HEK293T (cell line): ENCODE results near the gene CLTRN.

Experiments used
- CTCF ChIA-PET: fragments of 350-600 bp; formaldehyde crosslinking; extraction: SDS; loops from one replicate; lab custom pipeline; 2021; ENCODE audit warnings: antibody characterized with exemption, inconsistent platforms; lab: Yijun Ruan, JAX
- POLR2A ChIA-PET: fragments of 350-600 bp; formaldehyde crosslinking; extraction: SDS; loops from one replicate; lab custom pipeline; 2020; ENCODE audit warnings: antibody characterized with exemption, inconsistent platforms; lab: Yijun Ruan, JAX
- DNase-seq: peaks from one replicate; pipeline ENCODE4 v3.0.0; 2012; ENCODE audit warnings: mixed read lengths; ENCODE audit errors: extremely low spot score
- ARNT ChIP-seq: fragments of 450-650 bp; IDR thresholded peaks from 2 replicates; pipeline ENCODE4 v1.6.1; 2017; ENCODE audit warnings: mild to moderate bottlenecking
- BHLHE40 ChIP-seq: fragments of 450-650 bp; IDR thresholded peaks from 2 replicates; pipeline ENCODE4 v1.6.1; 2016; ENCODE audit warnings: mild to moderate bottlenecking, moderate library complexity, borderline replicate concordance
- CTBP1 ChIP-seq: fragments of 450-650 bp; IDR thresholded peaks from 2 replicates; pipeline ENCODE4 v1.6.1; 2016; ENCODE audit warnings: borderline replicate concordance
- ELF4 ChIP-seq: fragments of 450-650 bp; IDR thresholded peaks from 2 replicates; pipeline ENCODE4 v1.6.1; 2017; ENCODE audit warnings: antibody characterized with exemption
- FOXA1 ChIP-seq: fragments of 450-650 bp; IDR thresholded peaks from 2 replicates; pipeline ENCODE4 v1.6.1; 2016; ENCODE audit warnings: mild to moderate bottlenecking
- FOXK2 ChIP-seq: fragments of 450-650 bp; IDR thresholded peaks from 2 replicates; pipeline ENCODE4 v1.6.1; 2016; ENCODE audit warnings: mild to moderate bottlenecking
- FOXM1 ChIP-seq: fragments of 450-650 bp; IDR thresholded peaks from 2 replicates; pipeline ENCODE4 v1.6.1; 2017; ENCODE audit warnings: mild to moderate bottlenecking, borderline replicate concordance
- HDGF ChIP-seq: fragments of 450-650 bp; IDR thresholded peaks from 2 replicates; pipeline ENCODE4 v1.6.1; 2017; ENCODE audit warnings: antibody characterized with exemption, borderline replicate concordance
- L3MBTL2 ChIP-seq: fragments of 450-650 bp; conservative IDR thresholded peaks from 2 replicates; pipeline ENCODE4 v1.6.1; 2016; ENCODE audit warnings: mild to moderate bottlenecking
- LEF1 ChIP-seq: fragments of 450-650 bp; IDR thresholded peaks from 2 replicates; pipeline ENCODE4 v1.6.1; 2017; ENCODE audit warnings: mild to moderate bottlenecking, borderline replicate concordance
- NFRKB ChIP-seq: fragments of 450-650 bp; IDR thresholded peaks from 2 replicates; pipeline ENCODE4 v1.6.1; 2016; ENCODE audit warnings: mild to moderate bottlenecking, moderate library complexity
- PKNOX1 ChIP-seq: fragments of 450-650 bp; IDR thresholded peaks from 2 replicates; pipeline ENCODE4 v1.6.1; 2016
- SP1 ChIP-seq: fragments of 450-650 bp; IDR thresholded peaks from 2 replicates; pipeline ENCODE4 v1.6.1; 2017
- SUZ12 ChIP-seq: fragments of 450-650 bp; IDR thresholded peaks from 2 replicates; pipeline ENCODE4 v1.6.1; 2016; ENCODE audit warnings: mild to moderate bottlenecking
- TARDBP ChIP-seq: fragments of 450-650 bp; IDR thresholded peaks from 2 replicates; pipeline ENCODE4 v1.6.1; 2016
- ZNF384 ChIP-seq: fragments of 450-650 bp; IDR thresholded peaks from 2 replicates; pipeline ENCODE4 v1.6.1; 2016

The CLTRN gene

GRCh38 chrX:15598026-15598425, 66.6 kb downstream of the CLTRN start:
- ChIA-PET POLR2A (no interaction called here), CTCF (interaction anchor here (0.6 kb wide), 1 partner anchor 33 kb away, joined by 3 read pairs; no protein-coding TSS in a partner anchor)
- no peak for DNase-seq
- TF ChIP-seq NFRKB (no peak), FOXK2 (no peak), HDGF (no peak), PKNOX1 (no peak), CTBP1 (no peak), SP1 (no peak), ARNT (no peak), FOXA1 (no peak), FOXM1 (no peak), BHLHE40 (no peak)

DNA sequence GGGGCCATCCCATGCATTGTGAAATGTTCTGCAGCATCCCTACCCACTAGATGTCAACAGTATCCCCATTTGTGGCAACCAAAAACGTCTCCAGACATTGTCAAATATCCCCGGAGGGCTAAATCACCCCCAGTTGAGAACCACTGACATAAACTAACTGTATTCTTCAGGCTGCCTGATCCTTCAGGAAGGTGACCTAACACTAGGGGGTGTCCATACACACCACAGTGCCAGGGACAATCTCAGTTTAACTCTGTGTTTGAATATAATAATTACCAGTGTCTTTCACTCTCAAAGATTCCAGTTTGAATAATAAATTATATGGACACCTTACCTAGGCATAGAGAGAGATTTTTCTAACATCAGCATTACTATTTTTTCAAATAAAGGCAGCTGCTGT, 70.2 kb downstream of the CLTRN start:
- ChIA-PET CTCF (no interaction called here), POLR2A (no interaction called here)
- TF ChIP-seq CTBP1 (no peak), BHLHE40 (no peak), ZNF384 (no peak), NFRKB (no peak), SUZ12 (no peak)
- DNase-seq, result peak; percentile 22

GRCh38 chrX:15579778-15580747, 84.5 kb downstream of the CLTRN start:
- ChIA-PET CTCF (no interaction called here), POLR2A (no interaction called here)
- no peak for TF ChIP-seq PKNOX1
- no peak for TF ChIP-seq CTBP1
- no peak for TF ChIP-seq NFRKB
- TF ChIP-seq LEF1, result no peak
- no peak for TF ChIP-seq FOXM1
- TF ChIP-seq TARDBP, result no peak
- TF ChIP-seq SP1, result no peak
- no peak for TF ChIP-seq FOXK2
- no peak for TF ChIP-seq SUZ12
- no peak for TF ChIP-seq HDGF
- TF ChIP-seq BHLHE40, result no peak
- no peak for TF ChIP-seq FOXA1
- no peak for TF ChIP-seq ELF4
- no peak for TF ChIP-seq ARNT
- no peak for TF ChIP-seq L3MBTL2
- TF ChIP-seq ZNF384, result no peak
- no peak for DNase-seq
